ENCODE measurements around the gene CASP10.
"Not testable (repeated sequence)": the region's sequence is repeated elsewhere in the genome, so short reads cannot be mapped to it uniquely, and the experiment has no call there.

- not testable (repeated sequence) for TF ChIP-seq CTCF, POLR2AphosphoS5, POLR2A (IDR thresholded peaks at IDR 0.05)
Observed at GRCh38 chr2:201183835-201184234, 894 bp downstream of the CASP10 start.

Data from breast epithelium (tissue), 3 donors.